HG03354 (cell line): Measurements from ENCODE around the gene CCNH.

ENCODE experiments used
- ATAC-seq: cut with Tn5 transposase; IDR thresholded peaks from one replicate; pipeline ENCODE4 v1.9.1; 2021; ENCODE audit warnings: mild to moderate bottlenecking; ENCODE audit not compliant: unreplicated experiment, poor library complexity, severe bottlenecking

CCNH gene

DNA sequence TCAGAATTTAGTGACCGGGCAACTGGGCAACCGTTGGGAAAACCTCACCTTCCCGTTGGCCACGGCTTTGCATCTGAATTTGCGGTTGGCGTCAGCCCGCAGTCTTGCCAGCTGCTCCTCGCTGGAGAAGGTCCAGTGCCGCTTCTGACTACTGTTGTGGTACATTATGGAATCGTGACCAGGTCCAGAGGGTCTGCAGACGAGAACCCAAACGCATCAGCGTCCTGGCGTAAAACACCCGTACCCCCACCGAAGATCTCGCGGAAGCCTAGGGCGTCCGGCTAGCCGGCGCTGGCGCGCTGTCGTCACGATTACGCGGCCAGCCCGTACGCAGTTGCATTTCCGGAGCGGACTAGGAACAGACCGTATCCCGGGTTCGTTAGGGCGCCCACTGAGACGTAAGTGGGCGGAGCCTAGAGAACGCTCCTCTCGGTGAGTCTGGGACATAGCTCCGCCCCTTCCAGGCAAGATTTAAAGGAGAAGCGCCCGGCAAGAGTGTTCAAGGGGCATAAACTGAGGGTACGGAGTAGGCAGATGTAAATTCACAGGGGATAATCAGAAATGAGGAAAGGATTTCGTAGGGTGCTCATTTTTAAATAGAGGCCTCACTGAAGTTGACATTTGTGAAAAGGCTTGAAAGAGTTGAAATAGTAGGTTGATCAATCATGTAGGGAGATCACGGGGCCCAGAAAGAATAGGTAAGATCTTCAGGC, at the start of gene CCNH:
TSS of gene CCNH (minus strand) at position 301 of the 713 bp plus-strand sequence. CDS start at position 165, 136 bp downstream.
- ATAC-seq, result peak; percentile 99

DNA sequence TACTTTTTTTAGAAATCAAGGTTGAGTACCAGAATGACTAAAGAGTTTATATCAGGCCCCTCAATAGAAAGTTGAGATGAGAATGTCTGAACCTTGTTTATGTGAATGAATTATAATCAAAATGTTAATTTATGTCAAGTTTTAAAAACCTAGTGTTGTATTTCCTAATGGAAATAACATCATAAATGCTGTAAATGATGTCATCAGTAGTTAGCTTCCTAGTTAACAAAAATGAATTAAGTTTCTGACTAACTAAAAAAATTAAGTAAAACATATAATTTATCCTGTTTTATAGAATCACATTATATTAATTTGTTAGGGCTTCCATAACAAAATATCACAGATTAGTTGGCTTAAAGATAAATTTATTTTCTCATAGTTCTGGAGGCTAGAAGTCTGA, 45.0 kb upstream of the CCNH start:
- ATAC-seq, result no peak

DNA sequence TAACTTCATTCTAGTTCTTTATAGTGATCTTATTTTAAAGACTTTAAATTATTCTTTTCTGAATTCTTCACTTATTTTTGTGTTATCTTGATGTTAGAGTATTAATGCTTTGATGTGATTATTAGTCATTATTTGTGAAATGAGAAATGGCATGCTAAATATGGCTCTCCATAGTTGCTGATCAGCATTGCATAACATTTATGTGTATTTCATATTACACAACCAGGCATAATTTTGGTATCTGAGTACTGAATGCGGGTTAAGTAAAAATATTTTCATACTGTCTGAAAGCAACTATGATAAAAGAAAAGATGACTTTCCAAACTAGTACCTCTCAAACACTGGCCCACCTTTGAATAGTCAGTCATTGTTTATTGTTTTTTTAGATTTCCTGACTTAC, 41.1 kb upstream of the CCNH start:
- ATAC-seq, result no peak

DNA sequence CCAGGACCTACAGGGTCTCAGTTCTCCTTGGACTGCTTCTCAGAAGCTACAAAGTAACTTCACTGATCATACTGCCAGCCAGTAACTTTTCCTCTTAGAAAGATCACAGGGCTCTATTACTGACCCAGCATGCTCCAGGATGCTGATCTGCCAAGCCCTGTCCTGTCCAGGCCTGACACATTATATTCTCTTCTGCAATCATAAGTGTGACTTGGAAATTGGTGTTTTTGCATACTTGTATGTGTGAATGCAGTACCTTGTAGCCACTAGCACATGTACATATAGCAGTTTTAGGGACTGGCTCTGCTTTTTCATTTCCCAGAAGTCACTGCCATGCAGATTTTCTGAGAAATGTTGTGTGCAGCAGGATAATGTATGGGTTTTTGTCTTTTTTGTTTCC, 40.1 kb upstream of the CCNH start:
- ATAC-seq, result no peak

DNA sequence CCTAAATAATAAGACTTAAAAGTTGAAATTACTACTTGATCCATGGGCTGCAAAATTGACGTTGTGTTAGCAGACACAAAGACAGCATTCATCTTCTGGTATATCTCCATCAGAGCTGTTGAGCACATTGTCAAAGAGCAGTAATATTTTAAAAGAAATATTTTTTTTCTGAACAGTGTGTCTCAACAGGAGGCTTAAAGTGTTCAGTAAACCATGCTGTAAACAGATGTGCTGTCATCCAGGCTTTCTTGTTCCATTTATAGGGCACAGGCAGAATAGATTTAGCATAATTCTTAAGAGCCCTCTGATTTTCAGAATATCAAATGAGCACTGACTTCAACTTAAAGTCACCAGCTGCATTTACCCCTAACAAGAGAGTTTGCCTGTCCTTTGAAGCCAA, 29.7 kb upstream of the CCNH start:
- ATAC-seq, result no peak

DNA sequence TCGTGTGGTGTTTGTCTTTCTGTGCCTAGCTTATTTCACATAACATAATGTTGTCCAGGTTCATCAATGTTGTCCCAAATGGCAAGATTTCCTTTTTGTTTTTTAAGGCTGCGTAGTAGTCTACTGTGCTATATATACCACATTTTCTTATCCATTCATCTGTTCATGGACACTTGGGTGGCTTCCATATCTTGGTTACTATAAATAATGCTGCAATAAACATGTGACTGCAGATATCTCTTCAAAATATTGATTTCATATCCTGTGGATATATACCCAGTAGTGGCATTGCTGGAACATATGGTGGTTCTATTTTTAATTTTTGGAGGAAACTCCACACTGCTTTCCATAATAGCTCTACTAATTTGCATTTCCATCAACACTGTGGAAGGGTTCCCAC, 25.5 kb upstream of the CCNH start:
- no peak for ATAC-seq

DNA sequence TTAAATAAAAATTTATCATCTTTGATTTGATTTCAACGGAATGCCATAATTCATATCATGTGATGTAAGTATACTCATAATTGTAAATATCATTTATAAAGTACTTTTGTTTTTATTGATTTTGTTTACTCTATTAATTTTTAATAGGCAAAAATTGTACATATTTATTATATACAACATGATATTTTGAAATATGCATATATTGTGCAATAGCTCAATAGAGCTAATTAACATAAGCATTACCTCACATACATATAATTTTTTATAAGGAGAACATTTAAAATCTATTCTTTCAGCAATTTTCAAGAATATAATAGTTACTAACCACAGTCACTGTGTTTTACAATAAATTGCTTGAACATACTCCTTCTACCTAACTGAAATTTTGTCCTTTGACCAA, 25.0 kb upstream of the CCNH start:
- ATAC-seq, result no peak

DNA sequence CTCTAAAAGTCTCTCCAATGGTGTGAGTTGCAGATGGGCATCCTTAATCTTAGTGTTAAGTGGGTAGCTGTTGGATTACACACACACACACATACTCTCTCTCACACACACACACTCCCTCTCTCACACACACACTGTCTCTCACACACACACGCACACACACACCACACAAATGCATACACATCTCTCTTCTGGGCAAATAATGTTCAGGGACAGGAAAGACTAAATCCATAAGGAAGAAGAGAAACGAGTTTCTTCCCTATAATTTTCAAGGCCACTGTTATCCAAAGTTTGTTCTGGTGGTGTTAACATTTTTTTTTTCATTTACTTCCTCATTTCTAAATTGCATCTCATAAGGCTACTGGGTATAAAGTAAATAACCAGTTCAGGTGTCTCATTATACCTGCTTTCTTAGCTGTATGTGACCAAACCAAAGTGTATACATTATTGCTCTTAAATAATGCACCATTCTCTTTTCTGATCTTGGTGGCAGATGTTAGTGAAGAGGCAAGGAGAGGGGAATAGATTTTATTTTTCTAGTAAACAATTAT, 22.5 kb upstream of the CCNH start:
- ATAC-seq, result no peak

DNA sequence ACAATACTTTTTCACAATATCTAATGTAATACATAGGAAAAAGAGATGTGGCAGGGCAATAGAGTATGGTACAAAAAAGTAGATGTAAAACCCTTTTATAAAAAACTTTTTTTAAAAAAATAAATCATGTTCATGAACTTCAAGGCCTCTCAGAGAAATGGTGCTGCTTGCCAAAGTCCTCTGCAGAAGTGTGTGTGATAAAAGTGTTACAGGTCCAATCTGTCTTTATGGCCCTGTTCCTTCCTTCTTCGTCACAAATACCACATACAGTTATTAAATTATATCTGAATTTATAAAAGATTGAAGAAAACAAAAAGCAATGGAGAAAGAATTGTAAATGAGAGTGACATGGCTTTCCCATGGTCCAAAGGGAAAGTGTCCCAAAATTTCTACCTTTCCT, 21.7 kb upstream of the CCNH start:
- ATAC-seq, result no peak

DNA sequence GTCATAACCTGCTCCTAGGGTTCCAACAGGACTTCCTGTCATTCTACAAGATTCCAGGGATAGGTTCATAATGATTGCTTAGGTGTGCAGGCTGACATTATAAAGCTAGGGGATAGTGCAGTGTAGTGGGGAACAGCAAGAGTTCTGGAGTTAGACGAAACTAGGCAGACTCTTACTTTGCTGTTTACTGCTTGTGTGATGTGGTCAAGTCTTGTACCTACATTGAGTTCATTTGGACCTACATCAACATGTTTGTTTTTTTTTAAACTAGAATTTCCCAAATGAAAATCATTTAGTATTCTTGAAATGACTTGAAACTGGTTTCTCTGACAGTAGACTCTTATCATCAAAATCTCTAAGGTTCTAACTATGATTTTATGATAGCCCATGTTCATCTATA, 21.2 kb upstream of the CCNH start:
- ATAC-seq, result no peak

DNA sequence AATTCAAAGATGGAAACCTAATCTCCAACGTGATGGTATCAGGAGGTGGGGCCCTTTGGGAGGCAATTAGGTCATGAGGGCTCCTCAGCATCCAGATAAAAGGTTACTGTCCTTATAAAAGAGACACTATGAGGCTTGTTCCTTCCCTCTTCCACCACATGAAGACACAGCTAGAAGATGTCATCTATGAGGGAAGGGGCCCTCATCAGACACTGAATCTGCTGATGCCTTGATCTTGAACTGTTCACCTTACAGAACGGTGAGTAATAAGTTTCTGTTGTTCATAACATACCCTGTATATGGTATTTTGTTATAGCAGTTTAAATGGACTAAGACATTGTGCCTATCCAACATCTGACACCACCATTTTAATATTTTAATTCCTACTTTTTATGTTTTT, 19.7 kb upstream of the CCNH start:
- no peak for ATAC-seq

DNA sequence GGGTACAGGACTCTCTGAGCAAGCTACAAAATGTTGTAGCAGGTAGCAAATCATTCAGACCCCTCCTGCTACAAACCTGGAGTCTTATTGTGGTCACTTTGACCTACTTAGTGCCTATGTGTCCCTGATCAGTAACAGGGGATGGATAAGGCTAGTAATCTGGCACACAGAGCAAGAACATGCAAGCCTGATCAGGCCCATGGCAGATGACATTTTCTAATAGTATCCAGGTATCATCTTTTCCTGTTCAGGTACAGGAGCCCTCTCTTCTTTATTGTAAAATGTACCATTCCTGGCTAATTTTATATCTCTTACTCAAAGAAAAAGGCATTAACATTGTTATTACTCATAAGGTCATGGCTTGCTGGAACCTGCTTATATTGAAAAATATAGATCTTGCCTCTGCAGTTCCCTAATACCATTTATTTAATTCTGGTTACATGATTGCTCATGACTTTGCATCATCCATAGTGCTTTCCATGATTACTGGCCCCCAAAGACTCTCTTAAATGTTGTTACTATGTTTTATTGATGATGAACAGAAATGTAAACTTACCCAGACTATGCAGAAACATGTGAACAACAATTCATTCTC, 18.2 kb upstream of the CCNH start:
- ATAC-seq, result no peak

DNA sequence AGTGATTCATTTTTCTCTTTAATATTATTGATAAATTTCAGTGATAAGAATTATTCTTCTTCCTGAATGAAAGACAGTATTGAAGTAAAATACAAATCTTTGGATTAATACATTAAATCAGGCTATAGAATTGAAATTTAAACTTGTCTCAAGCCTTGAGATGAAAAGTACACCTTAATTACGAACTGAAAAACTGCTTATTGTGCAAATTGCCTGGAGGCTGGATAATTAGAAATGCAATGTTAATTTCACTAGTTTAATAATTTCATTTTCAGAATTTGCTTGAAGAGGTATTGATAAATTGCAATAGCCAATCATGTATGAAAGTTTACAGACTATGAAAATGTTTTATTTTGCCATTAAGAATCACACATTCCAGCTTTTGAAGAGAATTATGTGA, 11.0 kb upstream of the CCNH start:
- ATAC-seq, result no peak

DNA sequence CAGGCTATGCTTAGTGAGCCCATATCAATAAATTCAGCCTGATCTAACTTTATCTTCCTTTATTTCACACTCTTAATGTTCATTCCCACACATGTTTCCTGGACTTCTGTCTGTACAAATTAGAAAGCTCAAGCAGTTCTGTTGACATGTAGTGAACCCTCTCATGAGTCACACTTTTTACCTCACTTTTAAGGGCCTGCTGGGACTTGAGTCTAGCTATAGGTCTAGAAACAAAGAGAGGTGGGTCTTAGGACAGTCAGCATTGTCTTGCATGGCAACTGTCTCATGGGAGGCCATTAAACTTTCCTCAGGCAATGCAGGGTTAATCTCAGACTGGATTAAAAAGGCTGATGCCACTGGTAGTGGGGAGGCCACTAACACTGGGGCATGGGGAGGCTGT, 8.6 kb upstream of the CCNH start:
- no peak for ATAC-seq

DNA sequence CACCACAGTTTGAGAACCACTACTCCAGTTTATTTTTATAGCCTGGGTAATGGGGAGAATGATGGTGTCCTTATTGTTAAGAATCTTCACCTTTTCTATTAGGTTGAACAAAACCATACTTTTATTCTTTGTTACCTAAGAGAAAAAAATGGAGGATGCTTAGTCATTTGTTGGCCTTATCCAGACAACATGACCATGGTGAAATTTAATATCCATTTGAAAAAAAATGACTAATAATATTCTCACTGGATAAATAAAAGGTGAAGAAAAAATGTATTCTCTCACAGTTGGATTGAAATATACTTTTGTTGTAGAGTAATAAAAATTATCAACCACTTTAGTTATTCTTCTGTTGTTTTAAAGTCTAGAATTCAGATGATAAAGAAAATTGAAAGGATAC, 5.8 kb upstream of the CCNH start:
- ATAC-seq, result no peak

DNA sequence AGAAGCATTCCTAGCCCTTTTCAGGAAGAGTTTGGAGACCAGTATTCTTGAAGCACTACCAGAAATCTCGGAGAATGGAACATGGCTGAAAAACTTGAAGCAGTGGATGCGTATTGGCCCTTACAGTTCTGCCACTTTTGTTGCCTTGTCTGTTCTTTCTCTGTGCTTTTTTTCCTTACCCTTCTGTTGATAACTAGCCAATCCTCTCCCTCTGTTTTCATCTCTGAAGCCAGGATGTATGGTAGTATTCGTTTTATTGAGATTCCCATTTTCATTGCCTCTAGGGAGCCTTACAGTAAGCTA, 564 bp upstream of the CCNH start:
- no peak for ATAC-seq

DNA sequence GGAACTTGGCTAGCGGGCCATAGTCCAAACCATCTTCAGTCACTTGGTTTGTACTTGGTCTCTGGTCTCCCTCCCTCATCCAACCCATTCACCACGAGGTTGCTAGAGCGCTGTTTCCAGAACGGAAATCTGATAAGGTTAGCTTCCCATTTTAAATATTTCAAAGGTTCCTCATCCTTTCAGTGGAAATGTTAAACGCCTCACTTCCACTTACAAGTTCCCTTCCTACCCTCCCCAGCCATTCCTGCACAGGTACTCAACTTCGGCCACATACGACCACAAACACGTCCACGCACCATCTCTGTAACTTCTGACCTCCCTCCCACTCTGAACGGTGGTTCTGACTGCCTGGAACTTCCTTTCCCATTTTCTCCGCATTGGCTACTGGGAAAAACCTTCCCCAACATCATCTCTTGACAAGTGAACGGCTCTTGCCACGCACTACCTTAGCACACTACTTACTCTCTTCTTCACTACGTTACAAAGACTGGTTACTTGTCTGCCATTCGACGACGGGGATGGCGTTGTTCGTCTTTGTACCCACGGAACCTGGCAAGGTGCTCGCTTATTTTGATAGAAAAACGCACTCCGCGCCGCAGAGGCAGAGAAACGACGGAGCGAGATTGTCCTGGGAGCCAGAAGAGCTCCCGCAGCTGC, 629 bp downstream of the CCNH start:
- ATAC-seq, result peak; percentile 29

DNA sequence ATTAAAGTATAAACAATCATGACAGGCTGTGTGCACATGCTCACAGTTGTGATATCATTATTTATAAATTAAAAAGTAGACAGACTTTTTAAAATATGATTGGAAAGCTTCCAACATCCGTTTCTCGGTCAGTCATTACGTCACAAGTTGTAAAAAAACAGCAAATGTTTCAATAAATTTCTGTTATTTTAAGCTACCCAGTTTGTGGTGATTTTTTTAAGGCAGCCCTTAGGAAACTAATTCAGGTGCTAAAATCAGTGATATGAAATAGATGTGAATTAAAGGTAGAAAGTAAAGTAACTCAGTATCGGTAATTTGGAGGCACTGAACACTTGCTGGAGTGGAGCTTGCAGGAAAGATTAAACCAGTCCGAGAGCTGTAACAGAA, 1.2 kb downstream of the CCNH start:
- no peak for ATAC-seq

DNA sequence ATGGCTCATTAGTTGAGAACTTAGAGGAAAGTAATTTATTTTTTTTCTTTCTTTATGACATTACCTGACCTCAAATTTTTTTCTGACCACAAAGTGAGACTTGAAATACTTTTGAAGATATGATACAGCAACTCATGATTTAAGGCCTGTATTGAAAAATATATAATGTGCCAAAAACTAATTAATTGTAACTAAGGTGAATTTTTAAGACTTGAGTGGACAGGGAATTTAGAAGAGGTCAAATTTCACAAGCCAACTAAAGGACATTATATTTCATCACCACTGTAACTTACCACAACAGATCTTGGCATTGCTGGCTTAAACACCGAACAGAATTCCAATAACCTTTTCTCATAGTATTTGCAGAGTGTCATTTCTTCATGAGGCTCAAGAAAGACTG, 1.8 kb downstream of the CCNH start:
- no peak for ATAC-seq

DNA sequence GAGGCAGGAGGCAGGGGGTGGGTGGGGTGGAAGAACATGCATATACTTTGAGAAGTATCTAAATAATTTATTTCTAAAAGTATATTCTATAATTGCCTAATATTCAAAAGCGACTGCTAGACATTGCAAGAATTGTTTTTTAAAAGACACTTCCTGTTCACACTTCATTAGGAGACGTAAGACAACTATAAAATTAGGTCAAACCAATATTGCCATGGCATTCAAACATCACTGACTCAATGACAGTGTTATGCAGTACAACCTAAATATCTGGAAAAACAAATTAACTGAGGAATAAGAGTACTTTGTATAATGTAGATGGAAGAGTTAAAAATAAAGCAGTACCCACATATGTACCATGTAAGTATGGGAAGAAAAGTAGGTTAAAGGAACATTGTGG, 4.5 kb downstream of the CCNH start:
- ATAC-seq, result no peak

DNA sequence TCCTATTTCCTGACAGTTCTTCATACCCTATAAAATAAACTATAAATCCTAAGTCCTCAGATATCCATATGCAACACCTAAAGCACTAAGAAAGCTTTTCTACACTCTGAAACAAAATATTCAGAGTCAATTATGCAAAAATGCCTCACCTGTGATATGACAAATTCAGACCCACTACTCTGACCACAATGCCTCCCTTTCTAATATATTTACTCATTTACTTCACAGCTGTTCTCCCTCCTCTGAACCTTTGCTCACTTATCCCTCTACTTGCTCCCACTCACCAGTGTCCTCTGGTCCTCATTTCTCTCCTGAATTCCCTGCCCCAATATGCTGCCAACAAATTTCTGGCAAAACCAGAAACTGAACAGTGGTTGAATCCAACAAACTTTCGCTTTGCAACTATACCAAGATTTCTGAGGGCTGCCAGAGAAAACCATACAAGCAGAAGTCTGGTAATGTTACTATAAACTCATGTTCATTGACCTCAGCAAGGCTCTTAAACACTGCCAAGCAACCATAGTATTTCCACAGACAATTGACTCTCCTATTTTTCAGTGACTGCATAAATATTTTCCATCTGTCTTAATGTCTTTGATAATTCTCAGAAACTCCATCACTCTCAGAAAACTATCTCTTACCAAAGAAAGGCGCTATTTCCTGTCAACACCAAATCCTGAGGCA, 7.1 kb downstream of the CCNH start:
- no peak for ATAC-seq
